GM12874 (cell line): ENCODE results near the gene LRP1B.

Experiments used
- TF ChIP-seq, protein P1 (sequence below): IDR thresholded peaks from 2 replicates; pipeline ENCODE4 v1.5.1; 2011; ENCODE audit warnings: low read depth, mild to moderate bottlenecking, control low read depth, low read length, moderate library complexity; ENCODE audit not compliant: insufficient read depth

Gene LRP1B

DNA sequence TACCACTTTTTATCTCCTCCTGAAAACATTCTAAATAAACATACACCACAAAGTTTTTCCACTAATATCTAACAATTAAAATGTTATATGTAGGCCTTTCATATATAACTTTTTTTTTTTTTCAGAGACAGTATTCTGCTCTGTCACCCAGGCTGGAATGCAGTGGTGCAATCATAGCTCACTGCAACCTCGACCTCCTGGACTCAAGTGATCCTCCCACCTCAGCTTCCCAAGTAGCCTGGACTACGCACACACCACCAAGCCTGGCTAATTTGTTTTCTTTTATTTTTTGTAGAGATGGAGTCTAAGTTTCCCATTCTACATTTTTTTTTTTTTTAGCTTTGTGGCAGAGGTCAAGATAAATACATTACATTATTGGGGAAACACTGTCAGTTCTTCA lies 1738.0 kb downstream of the LRP1B start:
- TF ChIP-seq, protein P1, sequence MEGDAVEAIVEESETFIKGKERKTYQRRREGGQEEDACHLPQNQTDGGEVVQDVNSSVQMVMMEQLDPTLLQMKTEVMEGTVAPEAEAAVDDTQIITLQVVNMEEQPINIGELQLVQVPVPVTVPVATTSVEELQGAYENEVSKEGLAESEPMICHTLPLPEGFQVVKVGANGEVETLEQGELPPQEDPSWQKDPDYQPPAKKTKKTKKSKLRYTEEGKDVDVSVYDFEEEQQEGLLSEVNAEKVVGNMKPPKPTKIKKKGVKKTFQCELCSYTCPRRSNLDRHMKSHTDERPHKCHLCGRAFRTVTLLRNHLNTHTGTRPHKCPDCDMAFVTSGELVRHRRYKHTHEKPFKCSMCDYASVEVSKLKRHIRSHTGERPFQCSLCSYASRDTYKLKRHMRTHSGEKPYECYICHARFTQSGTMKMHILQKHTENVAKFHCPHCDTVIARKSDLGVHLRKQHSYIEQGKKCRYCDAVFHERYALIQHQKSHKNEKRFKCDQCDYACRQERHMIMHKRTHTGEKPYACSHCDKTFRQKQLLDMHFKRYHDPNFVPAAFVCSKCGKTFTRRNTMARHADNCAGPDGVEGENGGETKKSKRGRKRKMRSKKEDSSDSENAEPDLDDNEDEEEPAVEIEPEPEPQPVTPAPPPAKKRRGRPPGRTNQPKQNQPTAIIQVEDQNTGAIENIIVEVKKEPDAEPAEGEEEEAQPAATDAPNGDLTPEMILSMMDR: no peak

DNA sequence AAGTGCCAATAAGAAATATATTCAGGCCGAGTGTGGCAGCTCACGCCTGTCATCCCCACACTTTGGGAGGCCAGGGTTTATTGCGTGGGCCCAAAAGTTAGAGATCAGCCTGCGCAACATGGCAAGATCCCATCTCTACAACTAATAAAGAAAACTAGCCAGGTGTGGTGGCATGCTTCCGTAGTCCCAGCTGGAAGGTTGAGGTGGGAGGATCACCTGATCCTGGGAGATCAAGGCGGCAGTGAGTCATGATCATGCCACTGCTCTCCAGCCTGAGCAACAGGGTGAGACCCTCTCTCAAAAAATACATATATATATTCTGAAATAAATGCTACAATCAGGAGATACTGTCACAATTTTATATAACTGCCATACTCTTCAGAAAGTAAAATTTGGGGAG lies 1745.9 kb downstream of the LRP1B start:
- TF ChIP-seq, protein P1: no peak

DNA sequence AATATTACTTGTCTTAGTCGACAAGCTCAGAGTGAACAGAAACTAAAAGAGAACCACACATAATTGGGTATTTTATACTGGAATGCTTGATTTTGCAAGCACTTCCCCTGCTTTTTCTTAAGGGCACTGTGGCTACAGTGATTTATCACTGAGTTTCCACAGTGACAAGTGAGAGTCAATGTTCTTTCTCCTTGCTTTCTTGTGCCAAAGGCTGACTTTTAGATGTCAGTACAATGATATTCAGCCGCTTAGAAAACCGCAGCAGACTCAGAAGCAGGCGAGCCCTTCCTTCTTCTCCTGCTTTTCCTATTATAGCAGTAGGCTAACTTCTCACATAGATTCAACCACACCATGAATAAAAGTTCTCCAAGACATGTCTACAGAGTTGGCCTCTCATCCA lies 1747.0 kb downstream of the LRP1B start:
- TF ChIP-seq, protein P1: no peak

DNA sequence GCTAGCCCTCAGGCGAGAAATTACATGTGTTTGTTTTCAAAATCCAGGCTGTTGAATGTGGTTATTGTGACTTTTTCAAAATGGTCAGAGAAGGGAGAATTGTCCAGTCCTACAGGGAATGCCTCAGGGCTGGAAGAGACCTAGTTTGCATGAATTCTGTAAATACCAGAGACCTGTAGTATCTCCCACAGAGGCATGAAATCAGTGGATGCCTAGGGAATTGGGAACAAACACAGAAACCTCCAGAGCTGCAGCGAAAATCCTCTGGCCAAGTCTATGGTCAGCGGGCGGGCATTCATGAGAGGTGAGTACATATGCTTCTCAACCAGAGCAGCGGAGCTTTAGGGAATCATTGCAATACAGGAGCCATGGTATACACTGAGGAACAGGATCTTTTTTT lies 1754.1 kb downstream of the LRP1B start:
- TF ChIP-seq, protein P1: no peak

DNA sequence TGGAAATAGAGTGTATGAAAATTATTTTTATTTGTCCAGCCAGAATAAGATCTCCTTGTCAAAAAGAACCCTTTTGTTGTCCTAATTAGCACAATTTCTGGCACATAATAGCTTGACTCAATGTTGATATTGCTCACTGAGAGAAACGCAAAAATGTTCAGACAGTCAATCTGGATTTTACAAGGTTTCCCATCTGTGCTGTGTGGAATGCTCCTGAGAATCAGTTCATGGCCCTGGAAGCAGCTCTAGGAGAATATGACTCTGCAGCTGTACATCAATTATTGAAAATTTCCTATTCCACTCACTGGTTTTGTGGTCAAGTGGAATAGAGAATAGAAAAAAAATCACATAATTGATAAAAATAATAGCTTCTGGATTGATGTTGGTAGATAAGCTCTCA lies 1767.7 kb downstream of the LRP1B start:
- TF ChIP-seq, protein P1: no peak

DNA sequence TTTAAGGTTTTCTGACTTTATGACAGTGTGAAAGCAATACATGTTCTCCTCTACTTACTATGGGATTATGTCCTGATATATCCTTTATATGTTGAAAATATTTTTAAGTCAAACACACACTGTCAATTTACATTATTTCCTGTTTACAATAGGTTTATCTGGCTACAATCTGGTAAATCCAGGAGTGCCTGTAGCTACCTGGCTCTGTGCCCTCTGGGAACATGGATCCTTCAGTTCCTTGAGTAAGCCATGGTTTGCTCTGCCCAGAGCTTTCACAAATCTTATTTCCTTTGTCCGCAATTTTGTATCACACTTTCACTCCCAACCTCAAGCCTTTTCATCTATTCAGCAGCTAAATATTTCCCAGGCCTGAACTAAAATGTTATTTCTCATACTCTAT lies 1768.5 kb downstream of the LRP1B start:
- TF ChIP-seq, protein P1: no peak

DNA sequence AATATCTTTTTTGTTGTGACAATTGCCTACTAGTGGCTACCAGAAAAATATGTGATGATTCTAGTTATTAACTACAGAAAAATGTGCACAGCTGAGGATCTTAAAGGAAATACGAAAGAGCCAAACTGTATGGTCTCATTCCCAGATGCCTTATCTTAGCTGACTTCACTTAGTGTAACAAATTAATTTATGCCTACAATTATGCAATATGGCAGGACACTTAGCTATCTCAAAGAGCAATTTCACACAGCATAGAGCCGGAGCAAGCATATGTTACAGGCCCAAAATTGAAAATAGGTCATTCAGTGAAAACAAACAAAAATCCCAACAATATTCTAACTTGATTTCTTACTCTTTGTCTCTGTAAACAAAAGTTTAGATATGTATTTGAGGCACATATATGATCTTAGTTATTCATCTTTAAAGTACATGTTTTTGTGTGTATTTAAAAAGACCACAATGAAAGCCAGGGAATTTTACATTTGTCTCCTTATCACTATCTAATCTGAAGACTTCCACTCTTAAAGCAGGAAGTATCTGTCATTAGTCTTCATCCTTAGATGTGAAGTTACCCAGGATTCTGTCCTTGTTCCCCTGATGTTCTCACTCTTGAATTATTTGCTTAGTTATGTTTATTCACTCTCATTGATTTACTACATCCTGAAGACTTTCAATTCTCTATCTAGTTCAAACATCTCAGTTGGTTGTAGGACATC lies 1771.6 kb downstream of the LRP1B start:
- TF ChIP-seq, protein P1: no peak
